Endothelial cell of umbilical vein (primary cell): ENCODE data around the gene ALOX12. TPM values are rescaled to one million over a fixed set of nuclear protein-coding genes. Genes with fewer than 3 reads are reported as not detected.

Experiments used
- BruUV-seq: library from RNA; stranded (reverse); fragments of 400-500 nt; replicated peaks from 2 replicates; lab custom pipeline; 2021; lab: Mats Ljungman, UMichigan
- CTCF ChIA-PET: fragments of 300-600, 350-600 bp; sonication (Branson Sonifier 250); formaldehyde crosslinking; loops from one replicate; lab custom pipeline; 2021; ENCODE audit warnings: antibody characterized with exemption, inconsistent platforms; lab: Charles Lee
- POLR2A ChIA-PET: fragments of 300-600, 350-600 bp; sonication (Branson Sonifier 250); formaldehyde crosslinking; loops from one replicate; lab custom pipeline; 2021; ENCODE audit warnings: antibody characterized with exemption, inconsistent platforms; lab: Charles Lee
- DNase-seq: peaks from one replicate; pipeline ENCODE4 v3.0.0-alpha.2; 2011; ENCODE audit warnings: low read depth, low spot score
- FAIRE-seq: peaks from 2 replicates; lab custom pipeline; 2011; peaks lifted over from hg19 to GRCh38; lab: Jason Lieb, UNC
- H2AFZ ChIP-seq: 2 replicates; pipeline ENCODE4 v1.6.0; 2012; ENCODE audit warnings: low read depth, low read length, control low read depth, inconsistent platforms
- H3K27ac ChIP-seq: 2 replicates; pipeline ENCODE4 v1.5.1; 2011; ENCODE audit warnings: low read depth, mild to moderate bottlenecking, control low read depth, low read length, moderate library complexity; ENCODE audit not compliant: insufficient read depth
- H3K27me3 ChIP-seq, 2 experiments: 2 replicates each; pipeline versions ENCODE4 v1.6.0 to v1.6.1; 2011; ENCODE audit warnings: low read length in 2 of 2, mixed read lengths in 1 of 2; ENCODE audit not compliant: control insufficient read depth in 2 of 2, insufficient read depth in 2 of 2
- H3K36me3 ChIP-seq, 2 experiments: 2 replicates in 1 of 2; 3 replicates in 1 of 2; pipeline ENCODE4 v1.5.1; 2011; ENCODE audit warnings: low read length in 2 of 2, mild to moderate bottlenecking in 1 of 2, moderate library complexity in 1 of 2; ENCODE audit not compliant: control insufficient read depth in 2 of 2, insufficient read depth in 2 of 2; ENCODE audit errors: extremely low read depth in 1 of 2
- H3K4me1 ChIP-seq: 3 replicates; pipeline ENCODE4 v1.5.1; 2011; ENCODE audit warnings: mild to moderate bottlenecking, low read length; ENCODE audit not compliant: control insufficient read depth, insufficient read depth; ENCODE audit errors: extremely low read depth
- H3K4me2 ChIP-seq: 2 replicates; pipeline ENCODE4 v1.6.1; 2011; ENCODE audit warnings: low read length, control low read depth, mixed read lengths; ENCODE audit not compliant: insufficient read depth
- H3K4me3 ChIP-seq, 3 experiments: fragments of 200-600 bp in 1 of 3; sonication (generic), shearing (Covaris generic) in 1 of 3; replicated peaks in 1 of 3; 2 replicates each; pipeline ENCODE4 v1.5.1; 2011 to 2016; ENCODE audit warnings: control low read depth in 3 of 3, low read length in 3 of 3, mild to moderate bottlenecking in 2 of 3, inconsistent platforms in 1 of 3, low read depth in 1 of 3, moderate library complexity in 1 of 3; ENCODE audit not compliant: insufficient read depth in 1 of 3
- H3K79me2 ChIP-seq: 2 replicates; pipeline ENCODE4 v1.6.0; 2012; ENCODE audit warnings: low read length, inconsistent platforms; ENCODE audit not compliant: control insufficient read depth, insufficient read depth
- H3K9ac ChIP-seq: replicated peaks from 2 replicates; pipeline ENCODE3; 2011; ENCODE audit warnings: low read length, control low read depth; ENCODE audit not compliant: insufficient read depth; ENCODE audit errors: extremely low read depth
- H3K9me1 ChIP-seq: replicated peaks from 3 replicates; pipeline ENCODE4 v1.6.0; 2011; ENCODE audit warnings: mild to moderate bottlenecking, low read length; ENCODE audit not compliant: control insufficient read depth, insufficient read depth; ENCODE audit errors: extremely low read depth
- H3K9me3 ChIP-seq: replicated peaks from 2 replicates; pipeline ENCODE4 v1.5.1; 2012; ENCODE audit warnings: low read length, inconsistent platforms; ENCODE audit not compliant: control insufficient read depth, insufficient read depth
- H4K20me1 ChIP-seq: replicated peaks from 2 replicates; pipeline ENCODE3; 2011; ENCODE audit warnings: mild to moderate bottlenecking, low read length; ENCODE audit not compliant: control insufficient read depth, insufficient read depth; ENCODE audit errors: extremely low read depth
- CTCF ChIP-seq, 2 donors: IDR thresholded peaks; 1 replicate in 1 of 2; 2 replicates in 1 of 2; pipeline ENCODE4 v1.5.1; 2011; ENCODE audit warnings: low read length in 2 of 2, mild to moderate bottlenecking in 2 of 2, moderate library complexity in 2 of 2, control low read depth in 1 of 2, inconsistent platforms in 1 of 2, low read depth in 1 of 2; ENCODE audit not compliant: insufficient read depth in 1 of 2; ENCODE audit errors: extremely low read depth in 1 of 2
- EZH2 ChIP-seq: IDR thresholded peaks from 2 replicates; pipeline ENCODE4 v1.6.1; 2012; ENCODE audit warnings: borderline replicate concordance, low read depth, mild to moderate bottlenecking, moderate library complexity, low read length, inconsistent platforms; ENCODE audit not compliant: severe bottlenecking
- FOS ChIP-seq: IDR thresholded peaks from 2 replicates; pipeline ENCODE4 v1.6.1; 2011; ENCODE audit warnings: mild to moderate bottlenecking, low read length, moderate library complexity, borderline replicate concordance; ENCODE audit not compliant: insufficient read depth
- GATA2 ChIP-seq: IDR thresholded peaks from 2 replicates; pipeline ENCODE4 v1.7.0; 2011; ENCODE audit warnings: low read depth, mild to moderate bottlenecking, moderate library complexity, mixed read lengths, low read length; ENCODE audit not compliant: insufficient read length, insufficient read depth
- JUN ChIP-seq: IDR thresholded peaks from 2 replicates; pipeline ENCODE4 v1.6.1; 2011; ENCODE audit warnings: borderline replicate concordance, low read depth; ENCODE audit not compliant: insufficient read length, insufficient read depth
- MAX ChIP-seq: IDR thresholded peaks from 2 replicates; pipeline ENCODE4 v1.6.1; 2011; ENCODE audit not compliant: insufficient read depth, insufficient read length
- MYC ChIP-seq: IDR thresholded peaks from one replicate; pipeline ENCODE4 v1.6.1; 2011; ENCODE audit warnings: mild to moderate bottlenecking, low read depth, low read length
- POLR2AphosphoS5 ChIP-seq: IDR thresholded peaks from 2 replicates; pipeline ENCODE4 v1.6.1; 2012; ENCODE audit warnings: low read depth, mild to moderate bottlenecking, control low read depth, low read length, moderate library complexity; ENCODE audit not compliant: insufficient read depth
- dilution Hi-C: fragments of 300-500 bp; cut with MboI; formaldehyde crosslinking; loops from one replicate; pipeline ENCODE4 v1.15.0; 2019; ENCODE audit warnings: low sequenced_read_pairs; ENCODE audit not compliant: extremely low pct_ligation_motif_present
- intact Hi-C: fragments of 100-400 bp; cut with micrococcal nuclease; formaldehyde crosslinking; loops from one replicate; pipeline ENCODE4 v1.10.0; 2022
- polyA plus RNA-seq, 4 experiments: library from polyadenylated mRNA; depleted of rRNA in 3 of 4; stranded (reverse) in 3 of 4; unstranded in 1 of 4; fragments of >200 nt; gene quantifications; 2 replicates each; pipeline versions ENCODE4 v1.2.1 to v1.2.3, GENCODE V29; 2011 to 2012; ENCODE audit warnings: missing spikeins in 1 of 4
- total RNA-seq: library from RNA; stranded (reverse); gene quantifications from 2 replicates; pipeline ENCODE4 v1.2.3, GENCODE V29; 2021

The ALOX12 gene
- total and polyA plus RNA-seq, 2 donors (not counting 3 experiments of a cell fraction or from before 2014, with no cell fraction given) = not detected

- dilution Hi-C loops (no loop called here), intact Hi-C loops (no loop called here)
- DNase-seq (no peak), FAIRE-seq (no peak)
- Histone ChIP-seq H3K27me3 (no peaks in the 10 kb centered on the region), H2AFZ (no peak overlapping the region), H3K79me2 (no peaks in the 10 kb centered on the region), H3K4me2 (no peak overlapping the region), H3K27ac (no peak overlapping the region), H3K36me3 (peaks cover 16 to 21% of the 10 kb centered on the region in 2 experiments), H3K9ac (no peak overlapping the region), H3K9me1 (no peaks in the 10 kb centered on the region), H4K20me1 (peaks cover 2% of the 10 kb centered on the region), H3K4me1 (no peaks in the 10 kb centered on the region), H3K4me3 (no peak overlapping the region), H3K9me3 (no peaks in the 10 kb centered on the region)
- CTCF ChIA-PET = no interaction called here
- TF ChIP-seq GATA2 (no peak), EZH2 (no peak), JUN (peak; percentile 6), MAX (no peak), MYC (no peak), CTCF (IDR thresholded peaks at IDR 0.05; ENCODE audit: extremely low read depth in 1 of 2, insufficient read depth in 1 of 2, low read depth in 1 of 2, low read length in 2 of 2) (no peak), POLR2AphosphoS5 (no peak), FOS (no peak)
- BruUV-seq = no TSS peak
- POLR2A ChIA-PET = no interaction called here
Measured at GRCh38 chr17:6998855-6999508, 3.1 kb downstream of the ALOX12 start.
